Fibroblast of mammary gland (primary cell): ENCODE measurements around the gene KRTAP4-1.
"Not testable (repeated sequence)": the region's sequence is repeated elsewhere in the genome, so short reads cannot be mapped to it uniquely, and the experiment has no call there.

Source experiments
- DNase-seq: peaks from one replicate; pipeline ENCODE4 v3.0.0-alpha.2; 2010; ENCODE audit warnings: low read depth
- H3K4me3 ChIP-seq: 2 replicates; pipeline ENCODE4 v1.5.1; 2011; ENCODE audit warnings: low read depth, mild to moderate bottlenecking, low read length, moderate library complexity; ENCODE audit not compliant: control insufficient read depth
- TF ChIP-seq, protein P1 (sequence below): conservative IDR thresholded peaks from 2 replicates; pipeline ENCODE4 v1.5.1; 2011; ENCODE audit warnings: low read depth, low read length, inconsistent platforms; ENCODE audit not compliant: control insufficient read depth, insufficient read depth

KRTAP4-1 gene

DNA sequence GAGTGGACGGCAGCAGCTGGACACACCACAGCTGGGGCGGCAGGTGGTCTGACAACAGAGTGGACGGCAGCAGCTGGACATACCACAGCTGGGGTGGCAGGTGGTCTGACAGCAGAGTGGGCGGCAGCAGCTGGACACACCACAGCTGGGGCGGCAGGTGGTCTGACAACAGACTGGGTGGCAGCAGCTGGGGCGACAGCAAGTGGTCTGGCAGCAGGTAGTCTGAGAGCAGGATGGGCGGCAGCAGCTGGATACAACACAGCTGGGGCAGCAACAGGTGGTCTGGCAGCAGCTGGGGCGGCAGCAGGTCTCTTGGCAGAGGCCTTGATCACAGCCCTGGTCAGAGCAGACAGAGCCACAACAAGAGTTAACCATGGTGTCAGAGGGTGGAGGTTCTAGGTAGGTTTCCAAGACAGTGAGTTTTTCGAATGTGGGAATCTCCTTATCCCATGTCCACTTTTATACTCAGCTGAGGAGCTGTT is at the start of gene KRTAP4-1:
Gene KRTAP4-1, minus strand, starts transcription at position 432 of the 482 bp plus-strand sequence. Its CDS starts 57 bp downstream, at position 375.
- TF ChIP-seq, protein P1, sequence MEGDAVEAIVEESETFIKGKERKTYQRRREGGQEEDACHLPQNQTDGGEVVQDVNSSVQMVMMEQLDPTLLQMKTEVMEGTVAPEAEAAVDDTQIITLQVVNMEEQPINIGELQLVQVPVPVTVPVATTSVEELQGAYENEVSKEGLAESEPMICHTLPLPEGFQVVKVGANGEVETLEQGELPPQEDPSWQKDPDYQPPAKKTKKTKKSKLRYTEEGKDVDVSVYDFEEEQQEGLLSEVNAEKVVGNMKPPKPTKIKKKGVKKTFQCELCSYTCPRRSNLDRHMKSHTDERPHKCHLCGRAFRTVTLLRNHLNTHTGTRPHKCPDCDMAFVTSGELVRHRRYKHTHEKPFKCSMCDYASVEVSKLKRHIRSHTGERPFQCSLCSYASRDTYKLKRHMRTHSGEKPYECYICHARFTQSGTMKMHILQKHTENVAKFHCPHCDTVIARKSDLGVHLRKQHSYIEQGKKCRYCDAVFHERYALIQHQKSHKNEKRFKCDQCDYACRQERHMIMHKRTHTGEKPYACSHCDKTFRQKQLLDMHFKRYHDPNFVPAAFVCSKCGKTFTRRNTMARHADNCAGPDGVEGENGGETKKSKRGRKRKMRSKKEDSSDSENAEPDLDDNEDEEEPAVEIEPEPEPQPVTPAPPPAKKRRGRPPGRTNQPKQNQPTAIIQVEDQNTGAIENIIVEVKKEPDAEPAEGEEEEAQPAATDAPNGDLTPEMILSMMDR = no peak
- no peak for DNase-seq
- H3K4me3 ChIP-seq = no peak within 1 kb of the TSS

- H3K4me3 ChIP-seq, DNase-seq: not testable (repeated sequence)
These were observed 47.8 kb upstream of the KRTAP4-1 start, which contains the start of gene KRTAP9-3 for GRCh38 chr17:41232399-41233105. Gene KRTAP9-3, plus strand, starts transcription at chr17:41232449. Its CDS starts 53 bp downstream, at chr17:41232502.

GRCh38 chr17:41231731-41232130 is 47.0 kb upstream of the KRTAP4-1 start:
- DNase-seq = no peak
- H3K4me3 ChIP-seq = no peak overlapping the region
- TF ChIP-seq, protein P1 = no peak

DNA sequence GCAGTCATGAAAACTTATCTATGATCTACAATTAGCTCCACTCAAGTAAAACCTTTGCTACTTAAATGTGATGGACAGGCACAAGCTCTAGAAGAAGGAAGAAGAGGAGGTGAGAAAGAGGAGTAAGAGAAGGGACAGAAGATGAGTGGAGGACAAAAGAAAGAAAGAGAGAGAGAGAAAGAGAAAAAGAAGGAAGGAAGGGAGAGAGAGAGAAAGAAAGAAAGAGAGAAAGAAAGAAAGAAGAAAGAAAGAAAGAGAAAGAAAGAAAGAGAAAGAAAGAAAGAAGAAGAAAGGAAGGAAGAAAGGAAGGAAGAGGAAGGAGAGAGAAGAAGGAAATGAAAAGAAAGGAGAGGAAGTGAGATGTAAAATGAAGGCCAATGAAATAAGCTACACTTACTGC is 45.4 kb upstream of the KRTAP4-1 start:
- DNase-seq = no peak
- TF ChIP-seq, protein P1 = no peak
- H3K4me3 ChIP-seq = no peak overlapping the region

DNA sequence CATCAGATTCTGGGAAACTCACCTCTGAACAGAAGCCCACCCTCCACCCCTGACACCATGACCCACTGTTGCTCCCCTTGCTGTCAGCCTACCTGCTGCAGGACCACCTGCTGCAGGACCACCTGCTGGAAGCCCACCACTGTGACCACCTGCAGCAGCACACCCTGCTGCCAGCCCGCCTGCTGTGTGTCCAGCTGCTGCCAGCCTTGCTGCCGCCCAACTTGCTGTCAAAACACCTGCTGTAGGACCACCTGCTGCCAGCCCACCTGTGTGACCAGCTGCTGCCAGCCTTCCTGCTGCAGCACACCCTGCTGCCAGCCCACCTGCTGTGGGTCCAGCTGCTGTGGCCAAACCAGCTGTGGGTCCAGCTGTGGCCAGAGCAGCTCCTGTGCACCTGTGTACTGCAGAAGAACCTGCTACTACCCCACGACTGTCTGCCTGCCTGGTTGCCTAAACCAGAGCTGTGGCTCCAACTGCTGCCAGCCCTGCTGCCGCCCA is 41.9 kb upstream of the KRTAP4-1 start, which contains the start of gene KRTAP9-2:
Gene KRTAP9-2, plus strand, starts transcription at position 51 of the 498 bp plus-strand sequence. Its CDS starts 7 bp downstream, at position 58.
- H3K4me3 ChIP-seq, DNase-seq: not testable (repeated sequence)

DNA sequence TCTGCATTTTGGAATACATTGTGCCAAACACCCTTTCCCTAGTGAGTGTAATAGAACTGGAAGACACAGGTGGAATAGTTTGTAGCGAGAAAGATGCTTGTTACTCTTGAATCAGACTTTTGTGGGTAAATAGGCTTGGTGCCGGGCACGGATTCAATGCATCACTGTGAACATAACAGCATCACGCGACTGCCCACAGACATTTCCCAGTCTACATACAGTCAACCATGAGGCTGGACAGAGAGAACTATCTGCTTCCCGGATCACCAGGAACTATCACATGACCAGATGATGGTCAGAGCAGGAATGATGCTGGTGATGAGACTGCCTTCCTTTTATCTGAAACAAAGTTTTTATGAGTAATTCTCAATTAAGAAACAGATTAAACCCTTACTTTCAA is 41.3 kb upstream of the KRTAP4-1 start:
- no peak overlapping the region for H3K4me3 ChIP-seq
- DNase-seq = no peak
- TF ChIP-seq, protein P1 = no peak

GRCh38 chr17:41223821-41224220 is 39.1 kb upstream of the KRTAP4-1 start:
- H3K4me3 ChIP-seq = no peak overlapping the region
- TF ChIP-seq, protein P1 = no peak
- DNase-seq = peak; percentile 4
